ENCODE measurements around the gene DMPK. TPM values are rescaled to one million over a fixed set of nuclear protein-coding genes. Genes with fewer than 3 reads are reported as not detected.
"Not testable (repeated sequence)": the region's sequence is repeated elsewhere in the genome, so short reads cannot be mapped to it uniquely, and the experiment has no call there.

The DMPK gene
- polyA plus RNA-seq, 4 donors = 33.4 to 74.4 (median 54.6) TPM

DNA sequence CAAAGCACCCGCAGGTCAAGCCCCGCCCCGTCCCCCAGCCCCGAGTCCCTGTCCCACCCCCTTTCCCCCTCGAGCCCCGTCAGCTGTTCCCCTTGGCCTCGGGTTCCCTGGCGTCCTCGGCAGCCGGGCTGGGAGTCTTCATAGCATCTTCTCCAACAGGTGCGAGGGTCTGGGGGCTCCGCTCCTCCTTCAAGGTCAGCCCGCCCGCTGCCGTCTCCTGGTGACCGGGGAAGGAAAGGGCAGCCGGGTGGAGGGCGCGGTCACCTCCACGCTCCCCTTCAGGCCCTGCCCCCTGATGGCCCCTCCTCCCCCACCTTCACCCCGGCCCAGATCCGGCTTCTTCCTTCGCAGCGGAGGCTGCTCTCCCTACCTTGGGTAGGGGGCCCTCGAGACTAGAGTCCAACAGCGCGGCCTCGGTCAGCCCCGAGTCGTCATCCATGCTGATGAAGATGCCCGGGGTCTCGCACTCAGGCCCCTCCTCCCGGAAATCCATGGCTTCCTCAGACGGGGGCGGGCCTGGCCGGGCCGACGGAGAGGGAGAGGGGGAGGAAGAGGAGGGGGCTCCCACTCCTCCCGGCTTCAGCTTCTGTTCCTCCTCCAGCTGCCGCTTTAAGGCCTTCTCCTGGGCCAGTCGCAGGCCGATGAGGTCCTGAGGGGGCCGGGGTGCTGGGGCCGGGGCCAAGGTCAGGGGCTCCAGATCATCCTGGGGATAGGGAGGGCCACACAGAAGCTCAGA, 33.4 kb upstream of the DMPK start:
- peak in 1 of 4 donors; percentile 61 for DNase-seq (ENCODE audit: low read depth in 4 of 4, low spot score in 2 of 4)

DNA sequence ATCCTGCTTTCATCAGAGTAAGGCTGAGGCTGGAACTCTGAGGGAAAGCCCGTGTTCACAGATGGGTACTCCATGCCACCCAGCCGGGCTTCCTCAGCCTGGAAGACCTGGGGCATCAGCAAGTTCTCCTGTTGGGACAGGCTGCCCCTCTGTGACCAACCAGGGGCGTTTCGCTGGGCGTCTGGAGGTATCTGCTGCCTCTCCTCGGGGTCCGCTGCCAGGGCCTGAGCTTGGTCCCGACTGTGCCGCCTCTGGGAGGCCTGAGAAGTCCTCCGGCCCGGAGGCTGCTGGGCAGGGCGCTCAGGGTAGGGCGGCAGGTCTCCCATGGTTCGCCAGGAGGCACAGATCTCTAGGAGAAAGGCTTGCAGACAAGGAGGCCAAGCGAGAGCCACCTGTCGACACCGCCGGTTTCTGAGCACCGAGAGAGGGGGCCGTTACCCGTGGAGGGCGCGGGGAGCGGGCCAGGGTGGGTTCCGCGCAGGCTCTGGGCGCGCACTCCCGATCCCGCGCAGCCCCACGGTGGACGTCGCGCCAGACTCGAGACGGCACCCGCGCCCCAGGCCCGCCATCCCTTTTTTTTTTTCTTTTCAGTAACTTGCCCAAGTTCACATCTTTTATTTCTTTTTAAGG, 32.7 kb upstream of the DMPK start, which contains the start of gene RSPH6A:
TSS of gene RSPH6A (minus strand) at position 458 of the 630 bp plus-strand sequence. CDS start at position 326, 132 bp downstream.
- DNase-seq (ENCODE audit: low read depth in 4 of 4, low spot score in 2 of 4) = no peak

DNA sequence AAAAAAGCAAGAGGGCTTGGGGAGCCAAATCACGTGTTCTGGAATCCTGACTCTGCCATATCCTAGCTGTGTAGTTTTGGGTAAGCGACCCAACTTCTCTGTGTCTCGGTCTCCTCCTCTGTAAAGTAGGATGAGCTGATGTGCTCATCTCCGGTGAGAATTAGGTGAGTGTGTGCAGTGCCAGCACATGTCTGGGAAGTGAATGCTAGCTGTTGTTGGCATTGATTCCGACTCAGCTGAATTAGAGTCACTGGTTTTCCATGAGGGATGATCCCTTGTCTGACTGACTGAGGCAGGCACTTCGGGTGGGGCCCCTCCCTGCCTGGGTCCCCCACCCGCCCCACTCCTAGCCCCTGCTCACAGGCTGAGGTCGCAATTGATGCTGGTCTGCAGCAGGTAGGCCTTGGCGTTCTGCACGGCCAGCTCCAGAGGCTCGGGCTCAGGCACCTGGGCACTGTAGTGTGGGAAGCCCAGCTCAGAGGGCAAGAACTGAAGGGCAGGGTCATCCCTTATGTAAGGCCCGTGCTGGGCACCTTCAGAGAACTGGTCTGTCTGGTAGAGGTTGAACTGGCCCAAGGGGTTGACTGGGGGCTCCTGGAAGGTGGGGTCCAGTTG, 32.0 kb upstream of the DMPK start:
- DNase-seq (ENCODE audit: low read depth in 4 of 4, low spot score in 2 of 4) = no peak

DNA sequence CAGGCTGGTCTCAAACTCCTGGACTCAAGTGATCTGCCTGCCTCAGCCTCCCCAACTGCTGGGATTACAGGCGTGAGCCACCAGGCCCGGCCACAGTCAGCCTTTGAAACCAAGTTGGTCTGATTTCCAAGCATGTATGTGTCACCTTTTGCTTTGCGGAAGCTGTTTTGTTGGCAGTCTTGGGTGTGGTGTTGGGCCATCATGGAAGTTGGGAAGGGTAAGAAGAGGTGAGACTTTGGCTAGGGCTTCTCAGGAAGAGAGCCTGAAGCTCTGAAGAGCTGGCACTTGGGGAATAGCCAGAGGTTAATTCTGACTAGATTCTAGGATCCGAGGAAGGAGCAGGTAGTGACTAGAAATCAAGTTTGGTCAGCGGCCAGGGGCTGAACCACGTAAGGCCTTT, 30.0 kb upstream of the DMPK start:
- DNase-seq (ENCODE audit: low read depth in 4 of 4, low spot score in 2 of 4) = no peak

DNA sequence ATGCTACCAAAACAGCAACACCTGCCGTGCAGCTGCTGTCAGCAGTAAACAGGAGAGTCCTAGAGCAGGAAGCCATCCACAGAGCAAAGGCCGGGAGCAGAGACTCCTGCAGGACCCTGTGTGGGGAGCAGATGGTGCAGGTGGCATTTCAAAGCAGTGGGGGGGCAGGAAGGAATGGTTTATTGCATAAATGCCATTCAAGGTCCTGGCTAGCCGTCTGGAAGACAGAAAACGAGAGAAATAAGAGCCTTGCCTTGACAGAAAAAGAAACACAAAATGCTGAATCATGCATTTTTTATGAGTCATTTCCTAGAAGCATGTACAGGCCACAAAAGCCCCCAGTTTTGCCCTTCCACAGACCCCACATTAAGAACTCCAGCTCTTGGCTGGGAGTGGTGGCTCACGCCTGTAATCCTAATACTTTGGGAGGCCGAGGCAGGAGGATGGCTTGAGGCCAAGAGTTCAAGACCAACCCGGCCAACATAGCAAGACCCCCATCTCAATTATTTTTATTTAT, 27.4 kb upstream of the DMPK start:
- no peak for DNase-seq (ENCODE audit: low read depth in 4 of 4, low spot score in 2 of 4)

DNA sequence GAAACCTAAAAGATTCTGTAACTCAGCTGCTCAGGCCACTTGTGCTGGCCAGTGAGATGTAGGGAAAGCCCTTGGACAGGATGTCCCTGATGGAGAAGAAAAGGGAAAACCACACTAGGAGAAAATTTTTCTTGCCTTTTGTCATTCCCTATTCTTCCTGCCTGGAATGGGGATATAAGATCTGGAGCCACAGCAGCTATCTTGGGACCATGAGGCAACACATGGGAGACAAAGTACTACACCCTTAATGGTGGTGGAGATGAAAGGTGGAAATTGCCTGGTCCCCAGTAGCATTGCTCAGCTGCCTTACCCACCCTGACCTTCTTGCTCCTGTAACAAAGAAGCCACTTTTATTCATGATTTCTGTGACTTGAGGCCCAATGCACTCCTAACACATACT, 23.4 kb upstream of the DMPK start:
- DNase-seq (ENCODE audit: low read depth in 4 of 4, low spot score in 2 of 4) = no peak

DNA sequence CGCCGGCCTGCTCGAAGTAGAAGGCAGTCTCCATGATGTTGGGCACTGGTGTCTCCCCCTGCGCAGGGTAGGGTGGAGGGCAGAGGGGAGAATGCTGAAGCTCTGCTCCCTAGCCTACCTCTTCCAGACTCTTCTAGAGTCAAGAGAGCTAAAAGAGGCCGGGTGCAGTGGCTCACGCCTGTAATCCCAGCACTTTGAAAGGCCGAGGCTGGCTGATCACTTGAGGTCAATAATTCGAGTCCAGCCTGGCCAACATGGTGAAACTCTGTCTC, 22.6 kb upstream of the DMPK start:
- no peak for DNase-seq (ENCODE audit: low read depth in 4 of 4, low spot score in 2 of 4)

DNA sequence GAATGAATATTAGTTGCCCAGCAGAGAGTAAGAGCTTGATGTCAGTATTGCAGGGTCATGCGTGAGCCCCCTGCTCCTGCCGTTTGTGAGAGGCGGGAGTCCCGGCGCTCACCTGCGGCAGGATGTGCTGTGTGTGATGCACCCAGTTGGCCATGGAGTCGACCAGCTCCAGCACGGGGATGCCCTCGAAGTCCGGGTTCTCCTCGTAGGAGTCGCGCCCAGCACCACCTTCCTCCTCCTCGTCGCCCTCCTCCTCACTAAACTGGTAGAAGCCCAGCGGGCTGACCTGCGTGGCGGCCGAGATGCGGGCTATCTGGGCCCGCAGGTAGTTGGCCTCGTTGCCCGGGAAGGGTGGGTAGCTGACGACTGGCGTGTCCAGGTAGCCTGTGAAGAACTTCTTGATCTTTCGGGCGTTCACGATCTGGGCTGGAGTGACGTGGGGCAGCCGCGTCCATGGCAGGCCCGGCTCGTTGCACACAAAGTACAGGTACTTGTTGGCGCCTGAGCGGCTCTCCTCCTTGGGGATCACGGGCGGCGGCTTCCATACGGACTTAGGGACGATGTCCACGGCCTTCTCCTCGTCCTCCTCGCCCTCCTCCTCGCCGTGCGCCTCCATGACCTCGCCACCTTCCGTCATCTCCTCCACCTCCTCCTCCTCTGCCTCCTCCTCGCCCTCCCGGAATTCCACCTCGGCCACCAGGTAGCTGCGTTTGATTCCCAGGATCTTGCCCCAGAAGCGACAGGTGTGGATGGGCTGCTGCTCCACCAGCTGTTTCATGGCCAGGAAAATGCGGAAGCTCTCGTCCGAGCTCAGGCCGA, 22.1 kb upstream of the DMPK start:
- no peak for DNase-seq (ENCODE audit: low read depth in 4 of 4, low spot score in 2 of 4)

DNA sequence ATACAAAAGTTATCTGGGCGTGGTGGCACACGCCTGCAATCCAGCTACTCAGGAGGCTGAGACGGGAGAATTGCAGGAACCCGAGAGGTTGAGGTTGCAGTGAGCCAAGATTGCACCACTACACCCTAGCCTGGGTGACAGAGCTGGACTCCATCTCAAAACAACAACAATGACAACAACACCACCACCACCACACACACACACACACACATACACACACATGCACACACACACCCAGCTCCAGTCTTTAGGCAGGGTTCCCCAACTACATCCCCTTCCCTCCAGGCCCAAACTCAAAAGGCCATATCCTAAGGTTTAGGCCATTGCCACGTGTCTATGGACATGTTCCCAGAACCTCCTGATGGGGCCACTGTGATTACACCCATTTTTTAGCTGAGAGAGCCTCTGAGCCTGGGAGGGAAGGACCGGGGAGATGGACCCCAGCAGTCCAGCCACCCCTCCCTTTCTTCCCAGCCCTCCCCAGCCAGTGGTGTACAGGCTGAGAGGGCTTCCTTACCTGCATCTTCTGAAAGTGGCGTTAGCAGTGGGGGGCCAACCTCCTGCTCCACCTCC, 19.4 kb upstream of the DMPK start:
- DNase-seq (ENCODE audit: low read depth in 4 of 4, low spot score in 2 of 4) = no peak

DNA sequence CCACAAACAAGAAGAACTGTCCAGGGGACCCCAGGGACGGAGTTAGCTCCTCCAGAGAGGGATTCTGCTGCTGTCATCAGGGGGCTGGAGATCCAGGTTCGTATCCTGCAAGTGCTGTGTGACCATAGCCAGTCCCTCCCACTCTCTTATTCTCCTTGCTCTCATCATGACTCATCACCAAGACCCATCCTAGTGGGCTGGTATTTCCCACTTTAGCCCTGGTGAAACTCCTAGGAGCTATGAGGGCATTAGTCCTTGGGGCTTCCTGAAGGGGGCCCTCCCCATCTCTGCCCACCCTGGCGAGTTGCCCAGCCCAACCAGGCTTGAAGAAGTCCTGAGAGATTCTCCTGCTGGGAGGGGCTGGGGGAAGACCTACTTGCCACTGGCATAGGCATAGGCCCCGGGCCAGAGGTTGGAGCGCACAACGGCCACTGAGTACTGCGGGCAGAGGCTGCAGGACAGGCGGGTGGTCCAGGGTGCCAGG, 17.8 kb upstream of the DMPK start:
- DNase-seq (ENCODE audit: low read depth in 4 of 4, low spot score in 2 of 4) = no peak

DNA sequence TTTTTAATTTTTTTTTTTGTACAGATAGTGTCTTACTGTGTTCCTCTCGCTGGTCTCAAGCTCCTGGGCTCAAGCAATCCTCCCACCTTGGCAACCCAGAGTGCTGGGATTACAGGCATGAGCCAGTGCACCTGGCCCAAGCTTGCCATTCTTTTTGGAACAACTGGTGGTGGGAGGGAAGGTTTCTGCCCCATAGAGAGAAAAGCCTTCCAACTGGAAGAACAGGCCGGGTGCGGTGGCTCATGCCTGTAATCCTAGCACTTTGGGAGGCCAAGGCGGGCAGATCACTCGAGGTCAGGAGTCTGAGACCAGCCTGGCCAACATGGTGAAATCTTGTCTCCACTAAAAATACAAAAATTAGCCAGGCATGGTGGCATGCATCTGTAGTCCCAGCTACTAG, 17.3 kb upstream of the DMPK start:
- DNase-seq (ENCODE audit: low read depth in 4 of 4, low spot score in 2 of 4) = not testable (repeated sequence)

DNA sequence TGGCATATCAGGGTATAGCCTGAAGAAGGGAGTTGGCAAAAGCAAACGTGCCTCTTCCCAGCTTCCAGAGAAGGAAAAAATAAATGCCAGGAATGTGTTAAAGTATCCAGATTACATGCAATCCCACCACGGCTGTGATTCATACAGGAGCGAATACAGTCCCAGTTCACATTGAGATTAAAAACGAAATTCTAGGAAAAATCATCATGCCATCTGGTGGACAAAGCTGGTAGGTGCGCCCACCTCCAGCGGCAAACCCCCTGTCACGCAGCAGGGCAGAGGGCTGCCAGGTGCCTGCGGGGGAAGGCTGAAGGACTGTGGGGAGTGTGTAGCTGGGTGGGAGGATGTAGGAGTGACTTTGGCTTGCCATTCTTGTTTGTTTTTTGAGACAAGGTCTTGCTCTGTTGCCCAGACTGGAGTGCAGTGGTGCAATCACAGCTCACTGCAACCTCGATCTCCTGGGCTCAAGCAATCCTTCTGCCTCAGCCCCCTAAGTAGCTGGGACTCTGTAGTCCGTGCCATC, 16.8 kb upstream of the DMPK start:
- peak in 3 of 4 donors; percentile 65 to 70 (median 68) for DNase-seq (ENCODE audit: low read depth in 4 of 4, low spot score in 2 of 4)

DNA sequence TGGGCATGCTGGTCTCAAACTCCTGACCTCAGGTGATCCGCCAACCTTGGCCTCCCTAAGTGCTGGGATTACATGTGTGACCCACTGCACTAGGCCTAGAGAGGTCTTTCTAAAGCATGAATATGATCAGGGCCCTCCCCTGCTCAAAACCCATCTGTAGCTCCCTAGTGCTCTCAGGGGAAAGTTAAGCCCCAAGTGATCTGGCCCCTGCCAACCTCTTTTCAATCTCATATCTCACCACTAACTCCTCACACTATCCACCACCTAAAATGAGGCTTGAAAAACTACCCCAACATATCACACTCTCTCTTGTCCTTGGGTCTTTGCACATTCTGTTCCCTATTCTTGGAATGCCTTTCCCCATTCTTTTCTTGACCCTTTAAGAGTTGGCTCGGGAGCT, 12.3 kb upstream of the DMPK start:
- DNase-seq (ENCODE audit: low read depth in 4 of 4, low spot score in 2 of 4) = no peak

DNA sequence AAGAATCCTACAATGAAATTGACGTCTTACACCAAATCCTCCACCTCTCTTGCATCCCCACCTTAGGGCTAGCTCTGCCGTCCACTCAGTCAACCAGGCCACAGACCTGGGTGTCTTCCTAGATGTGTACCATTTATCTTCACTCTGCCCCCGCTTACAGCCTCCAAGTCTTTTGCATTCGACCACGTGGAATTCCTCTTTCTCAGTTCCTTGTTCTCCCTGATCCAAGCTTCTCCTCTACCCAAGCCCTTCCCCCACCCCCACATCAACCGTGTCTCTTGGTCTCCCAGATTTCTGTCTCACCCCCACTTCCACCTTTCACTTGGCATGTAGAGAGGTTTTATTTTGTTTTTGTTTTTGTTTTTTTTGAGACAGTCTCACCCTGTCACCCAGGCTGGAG, 11.6 kb upstream of the DMPK start:
- DNase-seq (ENCODE audit: low read depth in 4 of 4, low spot score in 2 of 4) = no peak

DNA sequence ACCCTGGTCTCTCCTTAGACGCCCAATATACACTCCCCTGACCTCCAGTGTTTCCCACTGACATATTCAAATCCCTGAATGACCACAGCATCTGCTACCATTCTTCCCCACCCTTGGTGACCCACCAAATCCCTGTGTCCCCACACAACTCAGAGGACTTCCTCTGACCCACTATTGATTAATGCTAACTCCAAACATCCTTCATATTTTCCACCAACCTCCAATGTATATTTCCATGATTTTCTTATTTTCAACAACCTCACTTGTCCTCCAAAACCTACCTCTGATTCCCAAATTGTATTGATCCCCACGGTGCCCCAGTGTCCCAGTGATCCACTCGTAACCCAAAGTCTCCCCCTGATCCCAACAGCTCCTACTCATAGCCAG, 10.9 kb upstream of the DMPK start:
- DNase-seq (ENCODE audit: low read depth in 4 of 4, low spot score in 2 of 4) = no peak

DNA sequence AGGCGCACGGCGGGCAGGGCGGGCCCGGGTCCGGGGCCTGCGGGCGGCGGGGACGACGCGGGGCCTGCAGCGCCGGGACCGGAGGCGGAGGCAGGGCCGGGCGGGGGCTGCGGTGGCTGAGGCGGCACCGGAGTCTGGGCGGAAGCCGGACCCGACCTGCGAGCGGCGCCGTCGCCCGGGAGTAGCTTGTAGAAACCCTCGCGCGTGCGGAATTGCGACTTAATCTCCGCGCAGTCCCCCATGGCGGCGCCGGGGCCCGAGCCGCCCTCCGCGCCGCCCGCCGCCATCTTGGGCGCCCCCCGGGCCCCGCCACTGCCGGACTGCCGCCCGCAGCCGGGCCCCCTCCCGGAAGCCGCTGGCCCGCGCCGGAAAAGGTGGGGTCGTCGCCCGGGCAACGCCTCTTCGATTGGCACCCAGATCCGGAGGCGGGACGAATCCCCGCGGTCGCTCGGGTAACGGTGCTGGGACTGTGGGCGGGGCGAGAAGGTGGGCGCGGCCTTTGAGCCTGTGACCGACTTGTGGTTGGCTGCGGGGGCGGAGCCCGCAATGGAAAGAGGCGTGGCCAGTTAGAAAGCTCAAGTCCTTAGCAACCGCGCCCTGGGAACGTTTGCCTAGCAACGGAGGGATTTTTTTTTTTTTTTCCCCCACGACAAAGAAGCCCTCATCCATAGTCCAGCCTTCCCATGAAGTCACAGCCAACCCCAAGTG, 10.3 kb upstream of the DMPK start, which contains the start of gene DMWD:
TSS of gene DMWD (minus strand) at position 376 of the 708 bp plus-strand sequence. CDS start at position 287, 89 bp downstream.
- peak in 3 of 4 donors; percentile 98 to 99 (median 98) for DNase-seq (ENCODE audit: low read depth in 4 of 4, low spot score in 2 of 4)

DNA sequence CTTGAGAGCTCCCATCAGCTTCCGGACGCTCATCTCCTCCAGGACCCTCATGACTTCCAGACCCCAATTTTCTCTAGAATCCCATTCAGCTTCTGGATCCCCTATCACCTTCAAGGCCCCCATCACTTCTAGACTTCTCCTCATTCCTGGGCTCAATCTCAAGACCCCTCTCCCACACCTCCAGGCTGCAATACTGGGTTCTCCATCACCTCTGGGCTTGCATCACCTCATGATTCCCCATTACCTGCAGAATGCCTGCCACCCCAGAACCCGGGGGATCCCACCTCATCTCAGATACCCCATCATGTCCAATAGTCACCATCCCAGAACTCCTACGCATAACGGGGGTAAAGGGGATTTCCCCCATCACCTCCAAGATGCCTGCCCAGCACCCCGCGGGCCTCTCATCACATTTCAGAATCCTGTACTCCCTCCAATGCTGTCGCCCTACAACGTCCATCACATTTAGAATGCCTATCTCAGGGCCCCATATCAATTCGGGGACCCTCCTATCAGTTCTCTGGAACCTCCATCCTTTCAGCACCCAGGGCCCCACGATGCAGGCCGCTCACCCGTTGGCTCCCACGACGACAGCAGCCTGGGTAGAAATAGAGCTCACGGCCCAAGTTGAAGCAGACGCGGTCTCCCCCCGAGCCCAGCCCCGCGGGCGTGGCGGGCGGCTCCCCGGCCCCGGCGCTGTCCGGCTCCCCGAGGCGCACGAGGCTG, 9.6 kb upstream of the DMPK start:
- DNase-seq (ENCODE audit: low read depth in 4 of 4, low spot score in 2 of 4) = no peak

DNA sequence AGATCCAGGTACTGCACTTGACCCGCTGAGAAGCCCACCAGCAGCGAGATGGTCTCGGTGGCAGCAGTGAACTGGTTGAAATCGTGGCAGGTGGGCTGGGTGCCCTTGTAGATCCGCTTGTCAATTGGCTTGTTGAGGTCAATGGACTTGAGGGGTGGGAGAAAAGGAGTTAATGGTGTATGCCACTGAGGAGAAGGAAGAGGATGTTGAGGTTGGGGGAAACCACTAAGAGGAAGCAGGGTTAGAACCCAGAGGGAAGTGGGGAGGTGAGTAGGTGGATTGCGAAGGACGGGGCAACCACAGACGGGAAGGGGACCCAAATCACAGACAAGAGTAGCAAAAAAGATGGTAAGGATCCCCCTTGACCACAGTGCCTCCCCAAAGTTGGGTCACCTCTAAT, 8.7 kb upstream of the DMPK start:
- no peak for DNase-seq (ENCODE audit: low read depth in 4 of 4, low spot score in 2 of 4)

Data from left renal cortex interstitium (tissue), 4 donors.